ENCODE measurements around the gene PRR5.

Gene PRR5

DNA sequence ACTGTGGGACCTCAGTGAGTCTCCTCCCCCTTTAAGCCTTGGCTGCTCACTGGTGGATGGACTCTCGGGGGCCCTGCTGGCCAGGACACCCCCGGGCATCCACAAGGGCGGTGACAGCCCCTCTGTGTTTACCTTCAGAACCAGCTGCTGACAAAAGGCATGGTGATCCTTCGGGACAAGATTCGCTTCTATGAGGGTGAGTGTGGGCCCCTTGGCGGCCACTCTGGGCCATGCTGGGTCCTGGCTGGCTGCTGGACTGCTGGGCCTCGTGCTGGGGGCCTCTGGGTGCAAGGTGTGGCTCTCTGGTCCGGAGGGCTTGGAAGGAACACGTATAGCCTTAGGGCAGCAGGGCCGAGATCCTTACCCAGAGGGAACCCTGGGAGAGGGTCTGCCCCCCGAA lies 24.4 kb downstream of the PRR5 start:
- H3K4me2 ChIP-seq (ENCODE audit: low read length), result no peak overlapping the region
- no peaks in the 10 kb centered on the region for H3F3A ChIP-seq (ENCODE audit: control insufficient read depth, insufficient read depth)
- no peaks in the 10 kb centered on the region for H3K79me2 ChIP-seq (ENCODE audit: control insufficient read depth, low read length)
- no peaks in the 10 kb centered on the region for H3K9me2 ChIP-seq (replicated peaks; ENCODE audit: control insufficient read depth, low read length)
- no peak overlapping the region for H3K4me3 ChIP-seq (ENCODE audit: low read length)
- no peaks in the 10 kb centered on the region for H3K4me1 ChIP-seq (ENCODE audit: control insufficient read depth, low read length)
- H3K9me3 ChIP-seq (ENCODE audit: control insufficient read depth, insufficient read depth, low read length), result no peaks in the 10 kb centered on the region
- no peak for TF ChIP-seq EZH2phosphoT487 (IDR thresholded peaks at IDR 0.05; ENCODE audit: borderline replicate concordance, low read length)
- TF ChIP-seq, protein P1, sequence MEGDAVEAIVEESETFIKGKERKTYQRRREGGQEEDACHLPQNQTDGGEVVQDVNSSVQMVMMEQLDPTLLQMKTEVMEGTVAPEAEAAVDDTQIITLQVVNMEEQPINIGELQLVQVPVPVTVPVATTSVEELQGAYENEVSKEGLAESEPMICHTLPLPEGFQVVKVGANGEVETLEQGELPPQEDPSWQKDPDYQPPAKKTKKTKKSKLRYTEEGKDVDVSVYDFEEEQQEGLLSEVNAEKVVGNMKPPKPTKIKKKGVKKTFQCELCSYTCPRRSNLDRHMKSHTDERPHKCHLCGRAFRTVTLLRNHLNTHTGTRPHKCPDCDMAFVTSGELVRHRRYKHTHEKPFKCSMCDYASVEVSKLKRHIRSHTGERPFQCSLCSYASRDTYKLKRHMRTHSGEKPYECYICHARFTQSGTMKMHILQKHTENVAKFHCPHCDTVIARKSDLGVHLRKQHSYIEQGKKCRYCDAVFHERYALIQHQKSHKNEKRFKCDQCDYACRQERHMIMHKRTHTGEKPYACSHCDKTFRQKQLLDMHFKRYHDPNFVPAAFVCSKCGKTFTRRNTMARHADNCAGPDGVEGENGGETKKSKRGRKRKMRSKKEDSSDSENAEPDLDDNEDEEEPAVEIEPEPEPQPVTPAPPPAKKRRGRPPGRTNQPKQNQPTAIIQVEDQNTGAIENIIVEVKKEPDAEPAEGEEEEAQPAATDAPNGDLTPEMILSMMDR (IDR thresholded peaks at IDR 0.05; ENCODE audit: low read depth, low read length, poor library complexity, severe bottlenecking), result no peak
- no peaks in the 10 kb centered on the region for H4K20me1 ChIP-seq (ENCODE audit: control insufficient read depth, insufficient read depth, low read depth, low read length)
- H3K27ac ChIP-seq (ENCODE audit: low read depth, low read length), result no peak overlapping the region
- no peaks in the 10 kb centered on the region for H3K27me3 ChIP-seq (ENCODE audit: control insufficient read depth, low read length)
- no peaks in the 10 kb centered on the region for H3K36me3 ChIP-seq (ENCODE audit: control insufficient read depth, low read length)

DNA sequence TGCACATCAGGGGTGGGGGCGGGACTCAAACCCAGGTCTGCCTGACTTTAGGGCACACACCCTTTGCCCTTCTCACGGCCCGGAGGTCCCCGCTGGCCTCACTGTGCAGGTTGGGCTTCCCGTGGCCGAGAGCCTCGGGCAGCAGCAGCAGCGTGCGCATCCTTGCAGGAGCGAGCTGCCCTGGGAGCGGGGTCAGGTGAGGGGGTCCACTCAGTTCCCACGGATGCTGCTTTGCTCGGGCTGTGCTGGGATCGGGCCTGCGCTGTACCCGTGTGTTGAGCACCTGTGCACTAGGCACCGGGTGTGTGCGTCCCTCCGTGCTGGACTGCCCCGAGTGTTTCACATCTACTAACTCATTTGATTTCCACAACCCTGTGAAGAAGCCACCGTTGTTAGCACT lies 25.1 kb downstream of the PRR5 start:
- no peaks in the 10 kb centered on the region for H3K36me3 ChIP-seq (ENCODE audit: control insufficient read depth, low read length)
- no peaks in the 10 kb centered on the region for H3K4me1 ChIP-seq (ENCODE audit: control insufficient read depth, low read length)
- TF ChIP-seq, protein P1 (IDR thresholded peaks at IDR 0.05; ENCODE audit: low read depth, low read length, poor library complexity, severe bottlenecking), result no peak
- TF ChIP-seq EZH2phosphoT487 (IDR thresholded peaks at IDR 0.05; ENCODE audit: borderline replicate concordance, low read length), result no peak
- H3K27ac ChIP-seq (ENCODE audit: low read depth, low read length), result no peak overlapping the region
- no peaks in the 10 kb centered on the region for H3K27me3 ChIP-seq (ENCODE audit: control insufficient read depth, low read length)
- no peaks in the 10 kb centered on the region for H3K9me2 ChIP-seq (replicated peaks; ENCODE audit: control insufficient read depth, low read length)
- H4K20me1 ChIP-seq (ENCODE audit: control insufficient read depth, insufficient read depth, low read depth, low read length), result no peaks in the 10 kb centered on the region
- H3F3A ChIP-seq (ENCODE audit: control insufficient read depth, insufficient read depth), result no peaks in the 10 kb centered on the region
- H3K4me3 ChIP-seq (ENCODE audit: low read length), result no peak overlapping the region
- H3K79me2 ChIP-seq (ENCODE audit: control insufficient read depth, low read length), result no peaks in the 10 kb centered on the region
- H3K4me2 ChIP-seq (ENCODE audit: low read length), result no peak overlapping the region
- no peaks in the 10 kb centered on the region for H3K9me3 ChIP-seq (ENCODE audit: control insufficient read depth, insufficient read depth, low read length)

DNA sequence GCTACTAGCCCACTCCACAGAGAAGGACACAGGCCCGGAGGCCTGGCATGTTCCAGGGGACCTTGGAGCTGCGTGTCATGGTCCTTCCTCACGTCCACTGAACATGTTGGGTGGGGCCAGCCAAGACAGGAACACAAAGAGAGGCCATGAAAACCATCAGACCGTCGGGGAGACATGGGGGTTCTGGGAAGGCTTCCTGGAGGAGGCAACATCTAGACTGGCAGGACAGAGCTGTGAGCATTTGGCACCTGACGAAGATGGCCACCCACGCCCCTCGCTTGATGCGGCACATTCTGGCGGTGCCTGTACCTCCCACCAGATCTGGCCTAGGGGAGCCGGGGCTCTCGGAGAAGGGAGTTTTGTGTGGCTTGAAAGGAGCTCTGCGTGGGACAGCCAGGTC lies 25.7 kb downstream of the PRR5 start:
- H3K9me3 ChIP-seq (ENCODE audit: control insufficient read depth, insufficient read depth, low read length), result peaks cover 3% of the 10 kb centered on the region; the same call in 1 of the 2 replicates
- no peak for TF ChIP-seq EZH2phosphoT487 (IDR thresholded peaks at IDR 0.05; ENCODE audit: borderline replicate concordance, low read length)
- TF ChIP-seq, protein P1 (IDR thresholded peaks at IDR 0.05; ENCODE audit: low read depth, low read length, poor library complexity, severe bottlenecking), result no peak

More for the DNA sequence above, 25.7 kb downstream of the PRR5 start:
- no peak overlapping the region for H3K4me3 ChIP-seq (ENCODE audit: low read length)
- H3K79me2 ChIP-seq (ENCODE audit: control insufficient read depth, low read length), result no peaks in the 10 kb centered on the region
- H3K4me1 ChIP-seq (ENCODE audit: control insufficient read depth, low read length), result no peaks in the 10 kb centered on the region
- H3F3A ChIP-seq (ENCODE audit: control insufficient read depth, insufficient read depth), result no peaks in the 10 kb centered on the region
- H3K9me2 ChIP-seq (replicated peaks; ENCODE audit: control insufficient read depth, low read length), result no peaks in the 10 kb centered on the region
- H4K20me1 ChIP-seq (ENCODE audit: control insufficient read depth, insufficient read depth, low read depth, low read length), result no peaks in the 10 kb centered on the region
- H3K36me3 ChIP-seq (ENCODE audit: control insufficient read depth, low read length), result no peaks in the 10 kb centered on the region
- H3K27me3 ChIP-seq (ENCODE audit: control insufficient read depth, low read length), result no peaks in the 10 kb centered on the region
- H3K4me2 ChIP-seq (ENCODE audit: low read length), result no peak overlapping the region
- H3K27ac ChIP-seq (ENCODE audit: low read depth, low read length), result no peak overlapping the region

Measured in DOHH2 (cell line).